Measurements from ENCODE around the gene GPX4. TPM values are rescaled to one million over a fixed set of nuclear protein-coding genes. Genes with fewer than 3 reads are reported as not detected.

The GPX4 gene
- total and polyA plus RNA-seq, 2 of the 13 experiments (the other 11 are each of a cell fraction or from before 2014, with no cell fraction given) = 535 to 613 TPM

- no peak overlapping the region for H2AFZ ChIP-seq (ENCODE audit: low read length)
- intact Hi-C loops (cut with micrococcal nuclease; ENCODE audit: unreplicated experiment) = no loop called here
- H3K79me2 ChIP-seq (ENCODE audit: insufficient read depth, low read length) = no peaks in the 10 kb centered on the region
- ATAC-seq = no peak
- no peak overlapping the region for H3K9ac ChIP-seq (ENCODE audit: insufficient read depth, low read depth, low read length)
- H3K4me3 ChIP-seq (replicated peaks in 1 of 3; ENCODE audit: insufficient read depth in 1 of 3, low read depth in 2 of 3, low read length in 3 of 3) = no peak overlapping the region
- POLR2A ChIA-PET = no interaction called here
- DNase-seq (ENCODE audit: low spot score) = no peak
- 91% methylated on average over 17 of the region's 17 CpGs for WGBS (ENCODE audit: low lambda C conversion rate)
- in situ Hi-C loops (cut with HindIII; ENCODE audit: extremely low pct_ligation_motif_present, low pct_unique_long_range_greater_than_20kb) = no loop called here
- no peak for FAIRE-seq
- CTCF ChIA-PET (ENCODE audit: low intra/inter-chr PET ratio, low total read pairs) = no interaction called here
- H3K9me3 ChIP-seq (ENCODE audit: low read length) = no peaks in the 10 kb centered on the region
- BruUV-seq (replicated peaks) = no TSS peak
- H3K4me2 ChIP-seq (ENCODE audit: low read depth, low read length) = no peak overlapping the region
- peaks cover 3 to 4% of the 10 kb centered on the region in 2 experiments; a peak in 2 of 5 replicates for H3K36me3 ChIP-seq (replicated peaks in 1 of 2; ENCODE audit: control insufficient read depth in 1 of 2, insufficient read depth in 2 of 2, low read length in 2 of 2)
- no peaks in the 10 kb centered on the region; a peak in 1 of 5 replicates for H3K27me3 ChIP-seq (ENCODE audit: control insufficient read depth in 1 of 2, insufficient read depth in 2 of 2, low read length in 2 of 2)
- H3K27ac ChIP-seq (ENCODE audit: extremely low read length, insufficient read depth, low read length) = no peak overlapping the region
- peaks cover 29% of the 10 kb centered on the region for H3K4me1 ChIP-seq (ENCODE audit: insufficient read depth, low read length)
- TF ChIP-seq ZNF121 (CRISPR knock-in tag; IDR thresholded peaks at IDR 0.05) = no peak
- peak in 1 of 2 experiments; percentile 22; a peak in 1 of 4 replicates for TF ChIP-seq POLR2A (IDR thresholded peaks at IDR 0.05; ENCODE audit: insufficient read depth in 1 of 2, low read depth in 2 of 2, low read length in 2 of 2)
- TF ChIP-seq PCBP1 (IDR thresholded peaks at IDR 0.05; ENCODE audit: borderline replicate concordance, low read depth, low read length) = no peak
- TF ChIP-seq POLR2AphosphoS5 (IDR thresholded peaks at IDR 0.05; ENCODE audit: low read depth, low read length) = no peak
- TF ChIP-seq, protein P1, sequence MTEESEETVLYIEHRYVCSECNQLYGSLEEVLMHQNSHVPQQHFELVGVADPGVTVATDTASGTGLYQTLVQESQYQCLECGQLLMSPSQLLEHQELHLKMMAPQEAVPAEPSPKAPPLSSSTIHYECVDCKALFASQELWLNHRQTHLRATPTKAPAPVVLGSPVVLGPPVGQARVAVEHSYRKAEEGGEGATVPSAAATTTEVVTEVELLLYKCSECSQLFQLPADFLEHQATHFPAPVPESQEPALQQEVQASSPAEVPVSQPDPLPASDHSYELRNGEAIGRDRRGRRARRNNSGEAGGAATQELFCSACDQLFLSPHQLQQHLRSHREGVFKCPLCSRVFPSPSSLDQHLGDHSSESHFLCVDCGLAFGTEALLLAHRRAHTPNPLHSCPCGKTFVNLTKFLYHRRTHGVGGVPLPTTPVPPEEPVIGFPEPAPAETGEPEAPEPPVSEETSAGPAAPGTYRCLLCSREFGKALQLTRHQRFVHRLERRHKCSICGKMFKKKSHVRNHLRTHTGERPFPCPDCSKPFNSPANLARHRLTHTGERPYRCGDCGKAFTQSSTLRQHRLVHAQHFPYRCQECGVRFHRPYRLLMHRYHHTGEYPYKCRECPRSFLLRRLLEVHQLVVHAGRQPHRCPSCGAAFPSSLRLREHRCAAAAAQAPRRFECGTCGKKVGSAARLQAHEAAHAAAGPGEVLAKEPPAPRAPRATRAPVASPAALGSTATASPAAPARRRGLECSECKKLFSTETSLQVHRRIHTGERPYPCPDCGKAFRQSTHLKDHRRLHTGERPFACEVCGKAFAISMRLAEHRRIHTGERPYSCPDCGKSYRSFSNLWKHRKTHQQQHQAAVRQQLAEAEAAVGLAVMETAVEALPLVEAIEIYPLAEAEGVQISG (CRISPR knock-in tag; IDR thresholded peaks at IDR 0.05) = no peak
- TF ChIP-seq, protein P2, sequence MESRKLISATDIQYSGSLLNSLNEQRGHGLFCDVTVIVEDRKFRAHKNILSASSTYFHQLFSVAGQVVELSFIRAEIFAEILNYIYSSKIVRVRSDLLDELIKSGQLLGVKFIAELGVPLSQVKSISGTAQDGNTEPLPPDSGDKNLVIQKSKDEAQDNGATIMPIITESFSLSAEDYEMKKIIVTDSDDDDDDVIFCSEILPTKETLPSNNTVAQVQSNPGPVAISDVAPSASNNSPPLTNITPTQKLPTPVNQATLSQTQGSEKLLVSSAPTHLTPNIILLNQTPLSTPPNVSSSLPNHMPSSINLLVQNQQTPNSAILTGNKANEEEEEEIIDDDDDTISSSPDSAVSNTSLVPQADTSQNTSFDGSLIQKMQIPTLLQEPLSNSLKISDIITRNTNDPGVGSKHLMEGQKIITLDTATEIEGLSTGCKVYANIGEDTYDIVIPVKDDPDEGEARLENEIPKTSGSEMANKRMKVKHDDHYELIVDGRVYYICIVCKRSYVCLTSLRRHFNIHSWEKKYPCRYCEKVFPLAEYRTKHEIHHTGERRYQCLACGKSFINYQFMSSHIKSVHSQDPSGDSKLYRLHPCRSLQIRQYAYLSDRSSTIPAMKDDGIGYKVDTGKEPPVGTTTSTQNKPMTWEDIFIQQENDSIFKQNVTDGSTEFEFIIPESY (CRISPR knock-in tag; IDR thresholded peaks at IDR 0.05) = 0 out of 2 replicates have a peak, but pooled peaks have one; percentile 34
- TF ChIP-seq RORA (CRISPR knock-in tag; IDR thresholded peaks at IDR 0.05) = no peak
- TF ChIP-seq ZNF83 (CRISPR knock-in tag; IDR thresholded peaks at IDR 0.05; ENCODE audit: borderline replicate concordance) = no peak
- no peak for TF ChIP-seq CHD2 (IDR thresholded peaks at IDR 0.05; ENCODE audit: low read depth, low read length)
- TF ChIP-seq ZNF34 (CRISPR knock-in tag; IDR thresholded peaks at IDR 0.05; ENCODE audit: borderline replicate concordance) = no peak
- no peak for TF ChIP-seq ZNF24 (IDR thresholded peaks at IDR 0.05)
- no peak for TF ChIP-seq ZEB1 (IDR thresholded peaks at IDR 0.05; ENCODE audit: insufficient replicate concordance, low read depth)
- 0 out of 2 replicates have a peak, but pooled peaks have one; percentile 14 for TF ChIP-seq HNRNPL (IDR thresholded peaks at IDR 0.05; ENCODE audit: low read depth, low read length)
- TF ChIP-seq MATR3 (CRISPR knock-in tag; IDR thresholded peaks at IDR 0.05) = no peak
- no peak for TF ChIP-seq CENPBD1 (CRISPR knock-in tag; IDR thresholded peaks at IDR 0.05; ENCODE audit: borderline replicate concordance, low read depth)
- H4K20me1 ChIP-seq (ENCODE audit: insufficient read depth, low read length) = no peaks in the 10 kb centered on the region
Observed at GRCh38 chr19:1062387-1063029, 41.3 kb upstream of the GPX4 start.
